Measurements from ENCODE around the gene RXRA. TPM values are rescaled to one million over a fixed set of nuclear protein-coding genes. Genes with fewer than 3 reads are reported as not detected.

Gene RXRA
- total and polyA plus RNA-seq, 10 of the 15 experiments (the other 5 are each of a cell fraction or from before 2014, with no cell fraction given), result 0.89 to 36.8 (median 11.1) TPM

GRCh38 chr9:134370213-134370492 is 43.9 kb downstream of the RXRA start (continued):
- no peak for TF ChIP-seq ZBTB4 (CRISPR knock-in tag; IDR thresholded peaks at IDR 0.05)
- TF ChIP-seq NFIC (IDR thresholded peaks at IDR 0.05; ENCODE audit: low read depth, low read length), result no peak
- no peak for TF ChIP-seq SP1 (IDR thresholded peaks at IDR 0.05; ENCODE audit: low read depth, low read length)
- TF ChIP-seq HSF1 (IDR thresholded peaks at IDR 0.05; ENCODE audit: low read depth, low read length), result no peak
- no peak for TF ChIP-seq ZNF24 (IDR thresholded peaks at IDR 0.05)
- TF ChIP-seq NR2F1 (conservative IDR thresholded peaks at IDR 0.05), result no peak
- no peak for TF ChIP-seq MXI1 (IDR thresholded peaks at IDR 0.05; ENCODE audit: low read depth, low read length)

- CTCF ChIA-PET, result no interaction called here
- Histone ChIP-seq H3K4me2 (ENCODE audit: control insufficient read depth, insufficient read depth) (no peak overlapping the region), H2AFZ (ENCODE audit: control insufficient read depth, low read depth, low read length) (no peak overlapping the region), H3K27ac (ENCODE audit: control insufficient read depth, insufficient read depth) (no peak overlapping the region), H3K27me3 (replicated peaks in 1 of 2; ENCODE audit: control insufficient read depth in 2 of 2, insufficient read depth in 2 of 2, low read length in 1 of 2) (no peaks in the 10 kb centered on the region), H3K36me3 (ENCODE audit: control insufficient read depth in 2 of 2, insufficient read depth in 2 of 2, low read length in 1 of 2) (no peaks in the 10 kb centered on the region), H3K9me3 (replicated peaks; ENCODE audit: control insufficient read depth, insufficient read depth, low read length) (no peaks in the 10 kb centered on the region), H3K9ac (ENCODE audit: control insufficient read depth, insufficient read depth, low read length) (no peak overlapping the region), H3K4me1 (ENCODE audit: control insufficient read depth, insufficient read depth, low read length) (no peaks in the 10 kb centered on the region), H4K20me1 (ENCODE audit: control insufficient read depth, insufficient read depth) (no peaks in the 10 kb centered on the region), H3K79me2 (ENCODE audit: control insufficient read depth, insufficient read depth, low read length) (no peaks in the 10 kb centered on the region), H3K4me3 (no peak overlapping the region)
- BruUV-seq (replicated peaks), result no TSS peak
- FAIRE-seq (no peak), DNase-seq (ENCODE audit: low read depth, low spot score) (no peak), ATAC-seq (no peak)
- 58% methylated on average over 15 of the region's 16 CpGs for WGBS (ENCODE audit: insufficient coverage, insufficient replicate concordance, low lambda C conversion rate, missing lambda C conversion rate)
- in situ Hi-C loops (cut with MboI), result no loop called here
- SMC1A ChIA-PET (ENCODE audit: uncharacterized antibody, unreplicated experiment), result no interaction called here
- intact Hi-C loops (cut with micrococcal nuclease; ENCODE audit: unreplicated experiment), result no loop called here
- RAD21 ChIA-PET (ENCODE audit: unreplicated experiment), result no interaction called here
- POLR2A ChIA-PET, result no interaction called here
- TF ChIP-seq NFXL1 (IDR thresholded peaks at IDR 0.05; ENCODE audit: borderline replicate concordance), result no peak
- TF ChIP-seq HDGF (IDR thresholded peaks at IDR 0.05), result no peak
- no peak for TF ChIP-seq KDM1A (IDR thresholded peaks at IDR 0.05; ENCODE audit: borderline replicate concordance)
- no peak for TF ChIP-seq ZBED1 (IDR thresholded peaks at IDR 0.05; ENCODE audit: borderline replicate concordance)
- no peak for TF ChIP-seq SRF (IDR thresholded peaks at IDR 0.05; ENCODE audit: low read depth in 2 of 2, low read length in 2 of 2)
Measured at GRCh38 chr9:134370638-134371037, 44.4 kb downstream of the RXRA start.

Measured in GM12878 (cell line).